SKM-1 (cell line): ENCODE measurements around the gene MUS81.

Source experiments
- DNase-seq: peaks from one replicate; lab custom pipeline; 2025; ENCODE audit not compliant: unreplicated experiment; lab: John Stamatoyannopoulos, UW

The MUS81 gene

DNA sequence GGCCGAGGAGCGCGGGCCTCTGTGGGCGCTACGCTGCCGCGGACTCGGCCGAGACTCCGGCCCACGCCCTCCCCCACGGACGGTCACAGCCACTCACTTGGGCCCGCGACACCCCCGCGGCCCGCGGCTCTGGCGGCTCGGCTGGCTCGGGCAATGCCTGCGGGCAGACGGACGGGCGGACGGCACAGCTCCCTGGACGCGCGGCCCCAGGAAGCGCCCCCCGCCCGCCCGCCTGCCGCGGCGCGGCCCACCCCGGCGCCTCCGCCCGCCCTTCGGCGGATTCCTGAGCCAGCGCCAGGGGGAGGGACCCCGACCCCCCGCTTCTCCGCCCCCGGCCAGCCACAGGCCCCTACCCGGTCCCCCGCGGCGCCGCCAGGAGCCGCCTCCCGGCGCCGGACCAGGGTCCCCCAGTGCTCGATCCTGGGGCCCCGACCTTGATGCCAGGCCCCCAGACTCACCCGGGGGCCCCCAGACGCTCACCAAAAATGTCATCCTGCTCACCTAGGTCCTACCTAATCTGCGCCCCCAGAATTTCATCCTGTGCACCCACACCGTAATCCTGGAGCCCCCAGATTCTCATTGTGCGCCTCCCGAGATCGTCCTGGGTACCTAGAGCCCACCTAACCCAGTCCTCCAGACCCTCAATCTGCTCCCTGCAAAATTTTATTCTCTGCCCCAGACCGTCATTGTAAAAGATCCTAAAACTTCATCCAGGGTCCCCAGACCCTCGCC lies 12.5 kb downstream of the MUS81 start, which contains the start of gene EFEMP2:
Gene EFEMP2 (minus strand): TSS at position 215 of the 732 bp plus-strand sequence. CDS start 446 bp downstream, outside the sequence.
- DNase-seq: no peak

DNA sequence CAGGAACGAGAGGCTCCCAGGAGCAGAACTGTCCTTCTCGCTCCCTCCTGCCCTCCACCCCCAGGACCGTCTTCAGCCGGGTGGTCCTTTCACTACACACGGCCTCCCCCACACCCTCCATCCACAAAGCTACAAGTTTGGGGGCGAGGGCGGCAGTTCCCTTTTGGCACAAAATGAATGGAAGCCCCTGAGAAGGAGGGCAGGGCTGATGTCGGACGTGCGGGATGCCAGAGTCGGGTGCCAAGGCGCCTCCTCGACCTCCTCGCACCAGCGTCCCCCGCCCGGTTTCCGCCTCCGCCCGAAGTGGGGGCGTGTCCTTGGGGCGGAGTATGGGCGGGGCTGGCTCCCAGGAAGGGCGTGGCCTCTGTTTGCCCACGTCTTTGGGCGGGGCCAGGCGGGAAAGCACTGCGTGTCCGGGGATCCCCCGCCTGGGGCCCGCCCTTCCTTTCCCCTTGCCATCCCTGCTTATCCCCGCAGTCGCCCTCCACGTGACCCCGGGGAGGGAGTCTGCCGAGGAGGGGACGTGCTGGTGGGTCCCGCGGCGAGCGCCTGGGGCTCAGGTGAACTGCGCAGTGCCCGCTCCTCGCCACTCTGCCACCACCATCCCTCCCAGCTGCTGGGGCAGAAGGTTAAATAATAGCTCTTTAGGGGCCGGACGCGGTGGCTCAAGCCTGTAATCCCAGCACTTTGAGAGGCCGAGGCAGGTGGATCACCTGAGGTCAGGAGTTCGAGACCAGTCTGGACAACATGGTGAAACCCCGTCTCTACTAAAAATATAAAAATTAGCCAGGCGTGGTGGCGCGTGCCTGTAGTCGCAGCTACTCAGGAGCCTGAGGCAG lies 13.3 kb downstream of the MUS81 start:
- DNase-seq: peak; percentile 81

DNA sequence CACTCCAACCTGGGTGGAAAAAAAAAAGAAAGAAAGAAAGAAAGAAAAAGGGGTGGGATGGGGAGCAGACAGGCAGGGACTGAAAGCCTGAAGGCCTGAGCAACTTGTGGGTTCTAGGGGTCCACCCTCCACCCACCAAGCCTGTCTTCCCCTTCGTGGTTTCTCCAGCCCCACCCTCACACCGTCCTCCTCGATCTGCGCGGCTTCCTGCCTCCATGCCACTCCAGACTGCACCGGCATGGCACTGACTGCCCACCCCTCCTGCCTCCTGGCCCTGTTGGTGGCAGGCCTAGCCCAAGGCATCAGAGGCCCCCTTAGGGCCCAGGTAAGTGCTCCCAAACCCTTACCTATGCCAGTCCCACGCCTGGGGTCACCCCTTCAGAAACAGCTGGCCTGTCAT lies 19.4 kb downstream of the MUS81 start, which contains the start of gene CTSW:
Gene CTSW (plus strand): TSS at position 221 of the 400 bp plus-strand sequence. CDS start 18 bp downstream, at position 239.
- no peak for DNase-seq

DNA sequence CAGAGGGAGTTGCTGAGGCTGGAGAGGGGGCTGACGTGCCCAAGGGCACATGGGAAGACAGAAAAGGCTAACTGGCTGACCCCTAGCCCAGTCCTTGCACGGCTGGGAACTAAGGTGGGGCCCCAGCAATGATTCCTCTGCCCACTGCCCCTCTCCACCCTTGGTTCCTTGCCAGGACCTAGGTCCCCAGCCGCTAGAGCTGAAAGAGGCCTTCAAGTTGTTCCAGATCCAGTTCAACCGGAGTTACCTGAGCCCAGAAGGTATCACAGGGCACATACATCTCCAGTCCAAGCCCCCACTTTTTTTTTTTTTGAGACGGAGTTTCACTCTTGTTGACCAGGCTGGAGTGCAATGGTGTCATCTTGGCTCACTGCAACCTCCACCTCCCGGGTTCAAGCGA lies 19.8 kb downstream of the MUS81 start:
- no peak for DNase-seq

DNA sequence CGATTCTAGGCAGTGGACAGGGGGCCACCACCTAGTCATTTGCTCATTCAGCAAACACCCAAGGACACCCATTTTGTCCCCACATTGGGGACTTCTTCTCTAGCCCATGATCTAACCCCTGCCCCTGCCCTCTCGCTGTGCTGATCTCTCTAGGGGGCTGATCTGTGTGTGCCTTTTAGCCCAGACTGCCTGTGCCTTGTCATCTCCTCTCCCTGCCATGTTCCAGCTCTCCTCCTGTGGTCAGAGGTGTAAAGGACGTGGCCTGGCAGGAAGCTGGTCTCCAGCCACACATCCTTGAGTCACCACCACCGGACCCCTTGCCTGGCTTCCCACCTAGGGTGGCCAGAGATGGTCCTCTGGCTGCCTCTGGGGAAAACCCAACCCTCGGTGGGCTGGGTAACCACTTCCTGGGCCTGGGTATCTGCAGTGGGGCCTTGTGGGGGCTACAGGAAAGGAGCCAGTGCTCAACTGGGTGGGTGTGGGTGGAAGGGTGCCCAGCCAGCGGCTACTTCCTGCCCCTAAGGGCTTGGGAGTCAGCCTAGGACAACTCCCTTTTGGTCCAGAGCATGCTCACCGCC lies 20.7 kb downstream of the MUS81 start:
- no peak for DNase-seq

DNA sequence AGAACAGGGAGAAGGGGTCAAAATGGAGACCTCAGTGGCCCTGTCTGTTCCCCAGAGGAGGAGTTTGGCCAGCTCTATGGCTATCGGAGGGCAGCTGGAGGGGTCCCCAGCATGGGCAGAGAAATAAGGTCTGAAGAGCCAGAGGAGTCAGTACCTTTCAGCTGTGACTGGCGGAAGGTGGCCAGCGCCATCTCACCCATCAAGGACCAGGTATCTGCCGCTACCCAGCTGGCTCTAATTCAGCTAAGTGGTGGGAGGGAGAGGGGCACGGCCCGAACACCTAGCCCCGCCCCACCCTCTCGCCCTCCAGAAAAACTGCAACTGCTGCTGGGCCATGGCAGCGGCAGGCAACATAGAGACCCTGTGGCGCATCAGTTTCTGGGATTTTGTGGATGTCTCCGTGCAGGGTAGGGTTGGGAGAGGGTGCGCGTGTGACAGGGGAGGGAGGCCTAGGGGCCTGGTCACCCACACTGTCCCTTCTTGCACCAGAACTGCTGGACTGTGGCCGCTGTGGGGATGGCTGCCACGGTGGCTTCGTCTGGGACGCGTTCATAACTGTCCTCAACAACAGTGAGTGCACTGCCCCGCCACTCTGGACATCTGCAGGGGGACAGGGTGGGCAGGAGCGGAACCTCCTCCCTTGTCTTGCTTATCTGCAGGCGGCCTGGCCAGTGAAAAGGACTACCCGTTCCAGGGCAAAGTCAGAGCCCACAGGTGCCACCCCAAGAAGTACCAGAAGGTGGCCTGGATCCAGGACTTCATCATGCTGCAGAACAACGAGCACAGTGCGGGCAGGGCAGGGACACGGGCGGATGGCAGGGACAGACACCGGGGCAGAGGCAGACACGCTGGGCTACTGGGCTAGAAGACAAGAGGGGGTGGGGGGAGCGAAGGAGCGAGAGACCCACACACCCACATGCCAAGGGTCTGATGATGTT lies 22.2 kb downstream of the MUS81 start:
- no peak for DNase-seq

DNA sequence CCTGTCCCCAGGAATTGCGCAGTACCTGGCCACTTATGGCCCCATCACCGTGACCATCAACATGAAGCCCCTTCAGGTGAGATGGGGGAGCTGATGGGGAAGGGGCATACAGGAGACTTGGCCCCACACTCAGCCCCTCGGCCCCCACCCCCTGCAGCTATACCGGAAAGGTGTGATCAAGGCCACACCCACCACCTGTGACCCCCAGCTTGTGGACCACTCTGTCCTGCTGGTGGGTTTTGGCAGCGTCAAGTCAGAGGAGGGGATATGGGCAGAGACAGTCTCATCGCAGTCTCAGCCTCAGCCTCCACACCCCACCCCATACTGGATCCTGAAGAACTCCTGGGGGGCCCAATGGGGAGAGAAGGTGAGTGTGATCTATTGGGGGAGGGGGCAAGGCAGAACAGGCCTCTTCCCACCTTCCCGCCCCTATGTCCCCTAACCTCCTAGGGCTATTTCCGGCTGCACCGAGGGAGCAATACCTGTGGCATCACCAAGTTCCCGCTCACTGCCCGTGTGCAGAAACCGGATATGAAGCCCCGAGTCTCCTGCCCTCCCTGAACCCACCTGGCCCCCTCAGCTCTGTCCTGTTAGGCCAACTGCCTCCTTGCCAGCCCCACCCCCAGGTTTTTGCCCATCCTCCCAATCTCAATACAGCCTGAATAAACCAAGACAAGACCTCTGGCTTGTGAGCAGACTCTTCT lies 23.0 kb downstream of the MUS81 start:
- DNase-seq: no peak

DNA sequence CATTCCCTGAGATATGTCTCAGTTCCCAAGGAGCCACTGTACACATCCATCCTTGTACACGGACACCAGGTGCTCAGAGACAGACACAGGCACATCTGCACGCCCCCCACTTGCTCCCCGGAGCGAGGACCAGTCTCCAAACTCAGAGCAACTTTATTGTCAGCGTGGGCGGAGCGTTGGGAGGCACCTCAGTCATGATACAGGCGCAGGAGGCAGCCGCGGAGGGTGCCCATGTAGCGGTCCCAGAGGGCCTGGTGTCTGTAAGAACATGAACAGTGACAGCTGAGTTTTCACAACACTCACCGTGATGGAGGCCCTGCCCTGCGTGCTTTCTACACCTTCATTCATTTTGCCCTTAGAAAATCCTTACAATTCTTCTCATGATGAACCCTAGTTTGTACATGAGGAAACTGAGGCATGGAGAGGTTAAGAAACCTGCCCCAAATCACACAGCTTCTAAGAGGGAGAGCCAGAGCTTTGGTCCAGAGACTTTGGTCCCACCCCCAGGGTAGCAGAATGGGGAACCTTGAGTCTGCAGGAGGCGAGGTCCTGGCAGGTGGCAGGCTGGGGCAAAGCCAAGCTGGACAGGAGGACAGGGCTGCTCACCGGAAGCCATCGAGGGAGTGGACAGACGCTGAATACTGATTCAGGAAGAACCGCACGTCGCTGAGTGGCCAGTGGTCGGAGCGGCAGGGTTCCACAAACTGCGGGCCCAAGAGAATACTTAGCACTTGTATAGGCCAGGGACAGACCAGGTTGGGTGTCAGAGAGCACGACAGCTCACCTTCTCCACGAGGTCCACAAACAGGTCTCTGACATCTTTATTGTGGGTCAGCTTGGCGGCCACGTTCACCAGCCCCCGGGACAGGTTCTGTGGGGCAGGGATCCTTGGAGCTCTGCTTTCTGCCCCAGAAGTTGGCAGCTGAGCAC lies 23.8 kb downstream of the MUS81 start:
- no peak for DNase-seq

DNA sequence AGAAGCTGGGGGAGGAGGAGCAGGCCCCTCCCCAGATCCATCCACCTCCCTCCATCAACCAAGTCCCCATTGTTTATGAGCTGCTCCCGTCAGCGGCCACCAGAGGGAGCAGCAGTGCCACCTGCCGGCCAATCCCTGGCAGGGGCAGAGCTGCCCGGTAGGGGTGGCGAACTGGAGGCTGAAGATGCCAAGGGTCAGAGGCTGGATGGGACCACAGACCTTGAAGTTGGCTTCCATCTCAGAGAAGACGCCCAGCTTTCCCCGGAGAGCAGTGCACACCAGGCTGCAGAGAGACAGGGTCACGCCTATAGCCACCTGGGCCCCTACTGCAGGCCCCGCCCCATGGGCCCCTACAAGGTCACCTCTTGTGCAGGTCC lies 24.5 kb downstream of the MUS81 start:
- DNase-seq: peak; percentile 41

DNA sequence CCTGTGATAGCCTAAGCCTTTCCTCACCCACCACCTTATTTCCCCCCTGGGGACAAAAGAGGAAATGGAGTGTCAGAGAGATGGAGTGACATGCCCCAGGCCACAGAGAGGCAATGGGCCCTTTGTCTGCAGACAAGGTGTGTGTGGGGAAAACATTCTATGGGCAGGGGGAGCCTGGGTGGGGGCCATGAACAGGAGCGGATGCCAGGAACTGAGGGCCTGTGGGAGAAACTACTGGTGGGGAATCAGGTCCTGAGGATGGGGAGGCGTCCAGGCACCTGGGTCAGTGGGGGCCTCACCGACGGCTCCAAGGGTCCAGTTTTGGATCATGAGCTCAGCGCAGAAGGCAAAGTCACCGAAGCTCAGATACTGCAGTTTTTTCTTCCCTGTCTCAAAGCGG lies 25.0 kb downstream of the MUS81 start:
- no peak for DNase-seq

DNA sequence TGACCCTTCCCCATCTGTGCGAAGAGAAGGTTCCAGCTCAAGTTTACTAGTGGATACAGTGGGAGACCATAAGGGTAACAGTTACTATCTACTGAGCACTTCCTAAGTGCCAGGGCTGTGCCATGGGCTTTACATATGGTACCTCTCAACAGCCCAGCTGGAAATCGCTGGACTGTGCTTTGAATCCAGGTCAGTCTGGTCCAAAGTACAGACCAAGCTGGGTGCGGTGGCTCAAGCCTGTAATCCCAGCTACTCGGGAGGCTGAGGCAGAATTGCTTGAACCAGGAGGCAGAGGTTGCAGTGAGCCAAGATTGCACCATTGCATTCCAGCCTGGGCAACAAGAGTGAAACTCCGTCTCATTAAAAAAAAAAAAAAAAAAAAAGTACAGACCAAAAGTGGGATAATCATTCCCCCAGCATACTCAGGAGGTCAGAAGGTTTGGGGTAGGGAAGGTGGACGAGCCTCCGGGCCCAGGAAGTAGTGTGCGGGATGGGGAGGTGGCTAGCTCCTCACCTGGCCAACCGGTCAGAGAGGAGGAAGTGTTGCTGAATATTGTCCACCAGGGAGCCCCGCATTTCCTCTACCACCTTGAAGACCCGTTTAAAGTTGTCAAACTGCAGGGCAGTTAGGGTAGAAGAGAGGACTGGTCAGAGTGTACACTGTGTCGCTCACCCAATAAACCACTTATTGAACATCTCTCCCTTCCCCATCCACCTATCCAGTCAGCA lies 25.7 kb downstream of the MUS81 start:
- DNase-seq: no peak

DNA sequence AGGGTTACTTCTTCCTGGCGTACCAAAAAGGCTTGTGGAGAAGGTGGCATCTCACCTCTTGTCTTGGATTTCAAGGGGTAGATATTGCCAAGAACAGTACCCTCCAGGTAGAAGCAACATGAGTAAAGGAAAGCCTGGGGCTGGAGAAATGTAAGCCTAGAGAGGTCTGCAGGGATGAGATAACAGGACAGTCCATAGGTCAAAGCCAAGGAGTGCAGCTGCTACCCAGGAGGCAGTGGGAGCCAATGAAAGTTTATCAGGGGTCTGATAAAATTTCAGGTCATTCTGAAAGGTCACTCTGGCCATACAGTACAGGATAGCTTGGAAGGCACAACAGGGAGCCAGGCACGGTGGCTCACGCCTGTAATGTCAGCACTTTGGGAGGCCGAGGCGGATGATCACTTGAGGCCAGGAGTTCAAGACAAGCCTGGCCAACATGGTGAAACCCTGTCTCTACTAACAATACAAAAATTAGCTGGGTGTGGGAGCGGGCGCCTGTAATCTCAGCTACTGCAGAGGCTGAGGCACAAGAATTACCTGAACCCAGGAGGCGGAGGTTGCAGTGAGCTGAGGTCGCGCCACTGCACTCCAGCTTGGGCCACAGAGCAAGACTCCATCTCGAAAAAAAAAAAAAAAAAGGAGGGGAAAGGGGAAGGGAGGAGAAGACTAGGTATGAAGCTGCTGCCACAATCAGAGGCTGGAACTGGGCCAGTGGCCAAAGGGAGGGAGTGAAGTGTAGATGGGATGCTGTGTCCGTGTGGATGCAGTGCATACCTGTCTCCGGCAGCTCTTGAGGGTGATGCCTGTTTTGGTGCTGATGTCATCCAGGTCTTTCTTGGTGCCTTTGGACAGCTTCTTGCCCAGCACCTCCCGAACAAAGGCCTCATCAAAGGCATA lies 26.8 kb downstream of the MUS81 start:
- no peak for DNase-seq

DNA sequence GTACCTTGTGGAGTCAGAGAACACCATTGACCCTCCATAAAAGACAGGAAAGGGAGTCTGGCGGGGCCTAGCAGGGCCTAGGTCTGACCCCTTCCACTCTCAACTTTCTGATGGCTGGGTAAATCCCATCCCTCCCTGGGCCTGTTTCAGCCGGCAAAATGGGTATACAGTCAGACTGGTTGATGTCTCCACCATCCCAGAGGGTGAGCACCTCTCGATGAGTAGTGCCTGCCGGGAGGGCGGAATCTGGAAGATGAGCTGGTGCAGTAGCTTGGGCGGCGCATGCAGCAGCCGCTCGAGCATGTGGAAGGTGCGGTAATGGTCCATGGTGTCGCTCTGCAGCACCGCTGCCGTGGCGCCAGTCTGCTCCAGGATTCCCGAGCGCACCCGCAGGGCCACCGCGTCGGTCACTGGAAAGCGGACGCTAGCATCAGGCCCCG lies 27.5 kb downstream of the MUS81 start:
- DNase-seq: no peak

DNA sequence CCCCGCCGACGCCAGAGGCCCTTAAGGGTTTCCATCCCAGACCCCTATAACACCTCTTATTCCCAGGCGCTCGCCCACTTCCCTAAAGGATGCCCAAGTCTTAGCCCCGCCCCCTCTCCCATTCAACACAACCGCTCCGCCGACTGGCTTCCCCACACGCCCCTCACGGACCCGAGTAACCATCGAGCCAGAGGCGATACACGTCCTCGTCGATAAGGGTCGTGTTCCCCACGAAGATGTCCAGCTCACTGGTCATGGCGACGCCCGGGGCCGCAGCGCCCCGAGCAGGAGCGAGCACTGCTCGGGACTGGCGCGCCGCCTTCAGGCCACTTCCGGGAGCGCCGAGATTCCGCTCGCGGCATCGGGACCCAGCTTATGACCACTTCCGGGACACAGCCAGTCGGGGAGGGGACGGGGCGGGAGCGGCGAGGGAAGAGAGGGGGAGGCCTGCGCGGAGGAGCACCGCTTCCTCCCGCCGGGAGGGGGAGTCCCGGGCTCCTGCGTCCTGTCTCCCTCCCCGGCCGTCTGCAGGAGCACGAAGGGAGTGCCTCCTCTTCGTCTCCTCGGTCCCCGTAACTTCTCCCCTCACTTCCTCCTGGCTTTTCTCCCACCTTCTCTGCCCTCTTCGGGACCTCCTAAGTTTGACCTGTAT lies 28.1 kb downstream of the MUS81 start, which contains the start of gene FIBP:
Gene FIBP (minus strand): TSS at position 309 of the 652 bp plus-strand sequence. CDS start 53 bp downstream, at position 256.
- peak; percentile 95 for DNase-seq

DNA sequence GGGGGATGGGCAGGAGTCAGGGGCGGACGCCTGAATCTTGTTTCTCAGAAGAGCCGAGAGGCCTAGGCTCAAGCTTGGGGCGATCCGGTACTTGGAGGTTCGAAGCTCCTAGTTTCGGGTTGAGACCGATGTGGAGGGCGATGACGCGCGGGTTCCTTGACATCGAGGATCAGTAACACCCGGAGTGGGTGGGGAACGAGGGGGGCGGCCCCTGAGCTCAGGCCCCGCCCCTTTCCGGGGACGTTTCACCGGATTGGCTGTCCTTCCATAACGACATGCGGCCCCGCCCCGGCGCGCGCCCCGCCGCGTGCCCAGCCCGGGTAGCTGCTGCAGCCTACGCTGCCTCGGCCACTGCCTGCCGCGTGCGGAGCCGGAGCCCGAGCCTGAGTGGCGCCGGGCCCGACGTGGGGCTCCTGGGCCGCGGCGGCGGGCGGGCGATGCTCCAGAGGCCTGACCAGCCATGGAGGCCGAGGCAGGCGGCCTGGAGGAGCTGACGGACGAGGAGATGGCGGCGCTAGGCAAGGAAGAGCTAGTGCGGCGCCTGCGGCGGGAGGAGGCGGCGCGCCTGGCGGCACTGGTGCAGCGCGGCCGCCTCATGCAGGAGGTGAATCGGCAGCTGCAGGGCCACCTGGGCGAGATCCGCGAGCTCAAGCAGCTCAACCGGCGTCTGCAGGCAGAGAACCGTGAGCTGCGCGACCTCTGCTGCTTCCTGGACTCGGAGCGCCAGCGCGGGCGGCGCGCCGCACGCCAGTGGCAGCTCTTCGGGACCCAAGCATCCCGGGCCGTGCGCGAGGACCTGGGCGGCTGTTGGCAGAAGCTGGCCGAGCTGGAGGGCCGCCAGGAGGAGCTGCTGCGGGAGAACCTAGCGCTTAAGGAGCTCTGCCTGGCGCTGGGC lies 30.3 kb downstream of the MUS81 start, which contains the start of gene CCDC85B:
Gene CCDC85B (plus strand): TSS at position 350 of the 895 bp plus-strand sequence. CDS start 111 bp downstream, at position 461.
- DNase-seq: peak; percentile 89
